Lung (tissue), 12 donors: Measurements from ENCODE around the gene BHLHA15. TPM values are rescaled to one million over a fixed set of nuclear protein-coding genes. Genes with fewer than 3 reads are reported as not detected.
A peak's percentile ranks its signal among the peaks of the same experiment; 100 is the strongest.

Experiments used
- ATAC-seq: fragments of 200-7000 bp; cut with Tn5 transposase; one replicate; pipeline ENCODE4 v1.9.1; 2020; ENCODE audit warnings: moderate number of reproducible peaks; ENCODE audit not compliant: insufficient read depth, low FRiP score
- DNase-seq, 3 donors: peaks; one replicate each; pipeline ENCODE4 v3.0.0-alpha.2; 2013 to 2017
- H3K27ac ChIP-seq, 2 donors: one replicate each; pipeline ENCODE4 v1.5.1; 2013; ENCODE audit warnings: mild to moderate bottlenecking in 2 of 2, moderate library complexity in 2 of 2, control low read depth in 1 of 2, inconsistent platforms in 1 of 2, low read depth in 1 of 2, low read length in 1 of 2
- H3K27me3 ChIP-seq, 3 donors: one replicate each; pipeline ENCODE4 v1.5.1; 2013; ENCODE audit warnings: low read length in 2 of 3; ENCODE audit not compliant: control insufficient read depth in 3 of 3, insufficient read depth in 3 of 3
- H3K36me3 ChIP-seq, 4 donors: one replicate each; pipeline ENCODE4 v1.5.1; 2013; ENCODE audit warnings: low read length in 4 of 4, mild to moderate bottlenecking in 1 of 4, moderate library complexity in 1 of 4; ENCODE audit not compliant: control insufficient read depth in 4 of 4, insufficient read depth in 4 of 4
- H3K4me1 ChIP-seq, 5 donors: one replicate each; pipeline ENCODE4 v1.5.1; 2013; ENCODE audit warnings: low read length in 5 of 5, mild to moderate bottlenecking in 2 of 5, moderate library complexity in 1 of 5; ENCODE audit not compliant: control insufficient read depth in 5 of 5, insufficient read depth in 5 of 5
- H3K4me3 ChIP-seq: one replicate; pipeline ENCODE4 v1.5.1; 2013; ENCODE audit warnings: mild to moderate bottlenecking, control low read depth, moderate library complexity
- H3K9ac ChIP-seq, 2 donors: one replicate each; pipeline ENCODE4 v1.5.1; 2013; ENCODE audit warnings: low read length in 2 of 2, control low read depth in 1 of 2; ENCODE audit not compliant: insufficient read depth in 1 of 2
- H3K9me3 ChIP-seq, 4 donors: one replicate each; pipeline ENCODE4 v1.5.1; 2013; ENCODE audit warnings: low read length in 3 of 4, mild to moderate bottlenecking in 1 of 4, moderate library complexity in 1 of 4; ENCODE audit not compliant: control insufficient read depth in 4 of 4, insufficient read depth in 3 of 4
- CTCF ChIP-seq: IDR thresholded peaks from 2 replicates; pipeline ENCODE4 v1.5.1; 2012; ENCODE audit warnings: mild to moderate bottlenecking; ENCODE audit errors: control extremely low read depth, extremely low read depth
- WGBS, 2 donors: extraction: QIAGEN DNeasy Blood & Tissue Kit; methylation state at CpG; one replicate each; pipeline ENCODE4 v1.1.7; 2013; 5-methylcytosine and 5-hydroxymethylcytosine counted together
- polyA plus RNA-seq, 2 donors: library from polyadenylated mRNA; stranded (reverse); fragments of 200-250 nt; gene quantifications; one replicate each; pipeline ENCODE4 v1.2.1, GENCODE V29; 2013
- total RNA-seq, 2 donors: library from RNA; depleted of rRNA in 1 of 2; stranded (reverse); fragments of >200 nt in 1 of 2; gene quantifications; one replicate each; pipeline ENCODE4 v1.2.1, GENCODE V29; 2014 to 2021
- donor health status: control.
- donor health status: control.
- donor health status: Bipolar disorder and iron deficiency.
- donor health status: healthy.
- donor health status: DM: yes; HTN: yes; CAD: no.

The BHLHA15 gene
- total and polyA plus RNA-seq, 4 donors: 0.93 to 4.0 (median 2.6) TPM

- peak; percentile 26 to 48 (median 33) for DNase-seq
- H3K36me3 ChIP-seq: peaks cover 0 to 6% (median 3%) of the 10 kb centered on the region in 4 donors
- ATAC-seq: no peak
- no peak for TF ChIP-seq CTCF
- H3K27ac ChIP-seq: peak overlapping the region in 1 of 2 donors; percentile 50
- H3K9me3 ChIP-seq: no peaks in the 10 kb centered on the region
- no peaks in the 10 kb centered on the region for H3K27me3 ChIP-seq
- H3K4me3 ChIP-seq: no peak overlapping the region
- H3K9ac ChIP-seq: no peak overlapping the region
- WGBS, 2 donors: 66 to 76% methylated on average over 16 of the region's 16 CpGs
- peaks cover 0 to 9% (median 8%) of the 10 kb centered on the region in 5 donors for H3K4me1 ChIP-seq
These were observed 47.3 kb upstream of the BHLHA15 start for GRCh38 chr7:98163704-98164494.

GRCh38 chr7:98165827-98166667 lies 45.2 kb upstream of the BHLHA15 start:
- DNase-seq (peak; percentile 20 to 54 (median 45)), ATAC-seq (no peak)
- WGBS, 2 donors: 69 to 75% methylated on average over 18 of the region's 18 CpGs
- Histone ChIP-seq H3K9me3 (no peaks in the 10 kb centered on the region), H3K27me3 (no peaks in the 10 kb centered on the region), H3K9ac (no peak overlapping the region), H3K4me3 (no peak overlapping the region), H3K4me1 (peaks cover 0 to 9% (median 8%) of the 10 kb centered on the region in 5 donors), H3K27ac (no peak overlapping the region), H3K36me3 (no peaks in the 10 kb centered on the region)
- peak; percentile 47 for TF ChIP-seq CTCF

- WGBS, 2 donors: 74 to 77% methylated on average over 2 of the region's 2 CpGs
- H3K27ac ChIP-seq: no peak overlapping the region
- H3K9ac ChIP-seq: no peak overlapping the region
- no peaks in the 10 kb centered on the region for H3K27me3 ChIP-seq
- no peaks in the 10 kb centered on the region for H3K9me3 ChIP-seq
- no peak for DNase-seq
- H3K4me3 ChIP-seq: no peak overlapping the region
- TF ChIP-seq CTCF: no peak
- H3K4me1 ChIP-seq: peaks cover 0 to 9% (median 8%) of the 10 kb centered on the region in 5 donors
- no peak for ATAC-seq
- H3K36me3 ChIP-seq: peaks cover 0 to 3% (median 0%) of the 10 kb centered on the region in 4 donors
These were observed 44.6 kb upstream of the BHLHA15 start for GRCh38 chr7:98166668-98166970.
